NCI-H1048 (cell line): ENCODE data around the gene RAD54L.
"Not testable (repeated sequence)": the region's sequence is repeated elsewhere in the genome, so short reads cannot be mapped to it uniquely, and the experiment has no call there.

Experiments
- DNase-seq: peaks from one replicate; lab custom pipeline; 2025; lab: John Stamatoyannopoulos, UW

RAD54L gene

DNA sequence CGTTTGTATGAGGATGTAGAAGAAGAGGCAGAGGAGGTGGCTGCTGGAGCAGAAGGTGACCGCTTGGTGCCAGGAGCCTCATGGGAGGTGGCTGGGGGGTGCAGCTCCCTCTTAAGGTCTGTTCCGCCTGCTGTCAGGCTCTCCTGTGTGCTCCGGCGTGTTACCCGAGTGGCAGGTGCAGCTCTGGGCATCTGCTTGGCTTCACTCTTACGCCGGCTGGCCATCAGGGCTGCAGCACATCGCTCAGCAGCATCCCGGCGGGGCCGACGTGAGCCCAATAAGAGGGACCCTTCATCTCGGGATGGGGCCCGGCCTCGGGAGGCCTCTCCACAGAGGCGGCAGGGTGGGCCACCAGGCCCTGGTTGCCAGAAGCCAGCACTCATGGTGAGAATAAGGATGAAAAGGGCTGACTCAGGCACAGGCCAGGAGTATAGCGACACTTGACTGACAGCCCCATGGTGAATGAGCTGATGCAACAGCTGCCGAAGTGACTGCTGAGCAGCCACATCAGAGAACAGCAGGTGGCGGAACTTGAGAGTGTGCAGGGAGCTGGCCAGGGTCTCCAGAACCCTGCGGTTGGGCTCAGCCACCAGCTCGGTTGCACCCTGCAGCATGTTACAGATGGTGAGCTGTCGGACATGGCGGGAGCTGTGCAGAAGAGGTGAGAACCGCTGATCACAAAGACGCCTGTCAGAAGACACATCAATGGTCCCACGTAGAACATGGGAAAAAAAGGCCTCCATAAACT is 38.3 kb downstream of the RAD54L start:
- DNase-seq = no peak

DNA sequence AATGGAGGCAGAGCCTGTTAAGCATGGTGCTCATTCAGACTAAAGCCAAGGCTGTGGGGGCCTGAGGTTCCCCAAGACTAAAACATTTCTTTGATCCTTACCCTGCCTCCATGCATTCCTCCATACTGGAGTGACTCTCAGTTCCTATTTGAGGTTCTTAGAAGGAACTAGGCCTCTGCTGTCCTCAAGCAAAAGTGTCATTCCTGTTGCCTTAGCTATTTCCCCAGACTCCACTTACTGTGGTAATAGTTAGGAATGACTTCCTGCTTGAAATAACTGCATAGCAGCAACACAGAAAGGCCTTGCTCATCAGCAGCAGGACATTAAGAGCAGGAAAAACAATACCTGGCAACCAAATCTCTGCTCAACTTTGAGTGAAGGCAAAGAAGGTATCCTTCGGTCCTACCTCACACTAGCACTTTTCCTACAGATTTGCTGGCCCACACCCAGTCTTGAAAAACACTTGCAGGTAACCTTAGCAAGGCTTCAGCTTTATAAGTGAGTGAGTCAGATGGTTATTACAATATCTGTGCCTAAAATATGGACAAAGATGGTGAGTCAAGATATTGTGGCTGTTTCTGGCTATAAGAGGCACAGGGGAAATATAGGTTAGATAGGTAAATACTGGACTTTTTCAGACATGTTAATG is 41.0 kb downstream of the RAD54L start:
- DNase-seq = no peak

DNA sequence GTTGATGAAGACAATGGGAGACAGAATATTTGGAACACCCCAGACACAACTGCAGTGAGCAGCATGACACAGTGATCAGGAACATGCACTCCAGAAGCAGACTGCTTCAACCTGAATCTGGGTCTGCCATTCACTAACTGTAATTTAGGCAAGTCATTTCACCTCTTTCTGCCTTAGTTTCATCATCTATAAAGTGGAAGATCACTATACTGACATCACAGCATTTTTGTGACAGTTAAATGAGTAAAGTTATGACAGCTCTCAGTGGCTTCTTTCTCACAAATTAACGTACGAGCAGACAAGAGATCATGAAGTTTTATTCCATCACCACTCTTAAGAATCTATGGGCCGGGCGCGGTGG is 41.6 kb downstream of the RAD54L start:
- no peak for DNase-seq

DNA sequence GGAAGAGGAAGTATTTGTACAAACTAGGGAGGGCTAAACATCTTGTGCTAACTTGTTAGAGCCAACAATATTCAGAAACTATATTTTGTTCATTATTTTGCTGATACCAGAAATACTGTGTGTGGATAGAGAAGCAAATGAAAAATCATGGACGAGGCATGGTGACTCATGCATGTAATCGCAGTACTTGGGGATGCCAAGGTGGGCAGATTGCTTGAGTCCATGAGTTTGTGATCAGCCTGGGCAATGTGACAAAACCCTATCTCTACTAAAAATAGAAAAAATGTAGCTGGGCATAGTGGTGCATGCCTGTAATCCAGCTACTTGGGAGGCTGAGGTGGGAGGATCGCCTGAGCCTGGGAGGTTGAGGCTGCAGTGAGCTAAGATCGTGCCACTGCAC is 42.4 kb downstream of the RAD54L start:
- DNase-seq = no peak

DNA sequence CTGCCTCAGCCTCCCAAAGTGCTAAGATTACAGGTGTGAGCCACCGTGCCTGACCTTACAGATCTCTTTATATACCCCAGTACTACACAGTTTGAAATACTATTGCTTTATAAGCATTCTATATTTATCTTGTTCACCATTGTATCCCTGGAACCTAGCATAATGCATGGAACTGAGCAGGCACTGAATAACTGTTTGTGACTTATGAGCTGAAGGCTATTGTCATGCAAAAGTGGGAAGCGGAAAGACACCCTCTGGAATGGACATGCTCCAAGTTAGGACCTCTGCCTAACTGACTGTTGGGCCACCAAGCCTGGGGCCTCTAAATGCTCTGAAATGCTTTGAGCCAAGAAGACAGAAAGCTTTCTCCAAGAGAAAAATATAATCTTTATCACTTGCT is 47.7 kb downstream of the RAD54L start:
- no peak for DNase-seq

DNA sequence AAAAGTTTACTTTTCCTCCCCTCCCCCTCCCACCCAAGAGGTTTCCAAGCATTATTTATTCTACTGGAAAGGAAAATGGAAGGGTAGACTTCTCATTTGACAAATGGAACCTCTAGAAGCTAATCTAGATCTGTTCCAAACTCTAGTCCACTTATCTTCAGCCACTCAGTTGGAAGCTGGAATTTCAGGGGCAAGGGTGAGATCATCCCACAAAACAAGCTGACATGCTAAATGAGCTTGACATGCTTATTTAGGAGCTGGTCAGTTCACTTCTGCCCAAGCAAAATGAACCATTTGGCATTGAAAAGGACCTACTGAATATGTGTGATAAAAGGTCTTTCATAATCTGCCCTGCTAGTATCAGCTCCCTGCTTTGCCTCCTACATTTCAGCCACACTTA is 50.8 kb downstream of the RAD54L start:
- DNase-seq = no peak

DNA sequence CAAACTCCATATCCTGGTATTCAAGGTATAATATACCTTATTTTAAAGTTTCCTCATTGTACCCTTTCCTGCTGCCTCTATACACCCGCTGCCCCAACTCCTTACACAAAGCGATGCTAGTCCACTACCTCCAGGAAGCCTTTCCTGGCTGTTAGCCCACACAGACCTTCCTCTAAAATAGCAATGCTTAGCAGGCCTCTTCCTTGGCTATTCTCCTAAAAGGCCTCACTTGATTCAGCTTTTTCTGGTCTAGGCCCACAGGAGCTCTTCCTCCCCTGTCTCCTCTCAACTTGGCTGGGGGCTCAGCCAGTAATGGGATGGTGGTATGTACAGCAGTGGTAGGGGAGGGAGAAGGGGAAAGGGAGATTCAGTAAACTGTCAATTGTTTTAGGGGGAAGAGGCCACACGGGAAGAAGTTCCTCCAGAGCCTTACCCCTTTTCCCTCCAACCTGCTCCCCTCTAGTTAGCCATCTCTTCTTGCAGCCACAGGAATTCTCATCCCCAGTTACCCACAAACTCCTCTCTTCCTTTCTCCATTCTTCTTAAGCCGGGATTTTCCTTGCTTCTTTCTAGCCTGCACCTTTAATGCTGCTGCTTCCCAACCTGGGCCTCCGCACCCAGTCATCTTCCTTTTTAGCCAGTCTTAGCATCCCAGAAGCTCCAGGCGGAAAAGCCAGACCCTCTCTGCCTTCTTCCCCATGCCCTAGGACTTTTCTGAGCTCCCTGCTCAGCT is 53.3 kb downstream of the RAD54L start:
- DNase-seq = no peak

DNA sequence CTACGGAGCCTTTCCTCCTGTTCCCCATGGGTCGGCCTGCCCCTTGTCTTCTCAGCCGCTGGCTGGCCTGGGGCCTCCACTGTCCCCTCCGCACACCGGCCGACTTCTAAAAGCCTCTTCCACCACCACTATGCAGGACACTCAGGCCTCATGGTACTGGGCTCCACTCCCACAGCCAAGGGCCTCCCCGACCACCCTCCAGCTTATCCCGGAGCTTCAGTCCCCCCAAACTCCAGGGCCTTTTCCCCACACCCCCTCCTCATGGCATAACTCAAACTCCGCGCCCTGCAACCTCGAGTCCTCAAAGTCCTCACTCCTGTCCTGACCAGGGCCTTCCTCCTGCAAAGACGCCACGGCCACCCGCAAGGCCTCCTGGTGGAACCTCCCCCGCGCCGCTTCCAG is 53.8 kb downstream of the RAD54L start:
- no peak for DNase-seq

DNA sequence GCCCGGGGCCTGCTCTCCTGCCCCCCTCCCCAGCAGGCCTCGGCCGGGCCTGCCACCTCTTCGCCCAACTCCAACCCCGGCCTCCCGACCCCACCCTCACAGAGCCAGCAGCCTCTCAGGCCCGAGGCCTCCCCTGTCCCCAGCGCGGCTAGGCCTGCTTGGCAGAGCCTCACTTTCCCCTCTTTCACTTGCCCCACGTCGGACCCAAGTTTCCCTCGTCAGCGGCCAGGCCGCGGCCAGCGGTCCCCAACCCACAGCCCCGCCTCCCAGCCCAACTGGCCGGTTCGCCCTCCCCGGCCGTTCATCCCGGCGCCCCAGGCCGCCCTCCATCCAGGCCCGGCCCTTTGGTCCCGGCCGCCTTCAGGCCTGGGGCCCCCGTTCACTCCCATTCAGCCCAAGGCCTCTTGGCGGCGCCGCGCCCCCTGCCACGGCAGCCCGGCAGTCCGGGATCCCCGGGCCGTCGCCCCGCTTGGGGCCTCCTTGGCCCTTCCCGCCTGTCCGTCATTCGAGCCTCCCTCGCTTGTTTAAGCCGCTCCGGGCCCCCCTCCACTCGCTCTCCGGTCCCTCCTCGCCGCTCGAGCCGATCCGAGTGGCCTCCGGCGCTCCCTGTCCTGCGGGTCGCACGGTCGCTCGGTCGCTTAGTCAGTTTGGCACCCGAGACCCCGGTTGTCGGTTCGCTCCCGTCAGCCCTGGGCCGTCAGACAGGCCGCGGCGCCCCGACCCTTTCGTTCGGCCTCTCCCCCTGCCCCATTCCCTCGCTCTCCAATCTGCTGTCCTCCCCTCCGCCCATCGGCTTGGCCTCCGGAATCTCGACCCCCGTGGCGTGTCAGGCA is 54.5 kb downstream of the RAD54L start:
- no peak for DNase-seq

DNA sequence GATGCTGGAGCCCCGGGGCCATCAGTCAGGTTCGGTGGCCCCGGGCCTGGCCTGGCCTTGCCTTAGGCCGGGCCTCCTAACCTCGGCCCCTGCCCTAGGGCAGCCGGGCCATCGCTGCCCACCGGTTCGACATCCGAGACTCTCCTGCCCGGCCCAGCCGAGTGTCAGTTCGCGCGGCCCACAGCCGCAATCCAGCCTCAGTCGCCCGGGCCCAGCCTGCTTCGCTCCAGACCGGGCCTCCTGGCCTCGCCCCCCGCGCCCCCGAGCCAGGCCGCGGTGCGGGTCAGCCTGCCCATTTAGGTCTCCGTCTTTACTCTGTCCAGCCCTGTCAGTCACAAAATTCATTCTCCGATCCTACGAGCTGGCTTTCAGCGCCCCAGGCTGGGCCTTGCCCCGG is 55.1 kb downstream of the RAD54L start:
- DNase-seq = no peak

DNA sequence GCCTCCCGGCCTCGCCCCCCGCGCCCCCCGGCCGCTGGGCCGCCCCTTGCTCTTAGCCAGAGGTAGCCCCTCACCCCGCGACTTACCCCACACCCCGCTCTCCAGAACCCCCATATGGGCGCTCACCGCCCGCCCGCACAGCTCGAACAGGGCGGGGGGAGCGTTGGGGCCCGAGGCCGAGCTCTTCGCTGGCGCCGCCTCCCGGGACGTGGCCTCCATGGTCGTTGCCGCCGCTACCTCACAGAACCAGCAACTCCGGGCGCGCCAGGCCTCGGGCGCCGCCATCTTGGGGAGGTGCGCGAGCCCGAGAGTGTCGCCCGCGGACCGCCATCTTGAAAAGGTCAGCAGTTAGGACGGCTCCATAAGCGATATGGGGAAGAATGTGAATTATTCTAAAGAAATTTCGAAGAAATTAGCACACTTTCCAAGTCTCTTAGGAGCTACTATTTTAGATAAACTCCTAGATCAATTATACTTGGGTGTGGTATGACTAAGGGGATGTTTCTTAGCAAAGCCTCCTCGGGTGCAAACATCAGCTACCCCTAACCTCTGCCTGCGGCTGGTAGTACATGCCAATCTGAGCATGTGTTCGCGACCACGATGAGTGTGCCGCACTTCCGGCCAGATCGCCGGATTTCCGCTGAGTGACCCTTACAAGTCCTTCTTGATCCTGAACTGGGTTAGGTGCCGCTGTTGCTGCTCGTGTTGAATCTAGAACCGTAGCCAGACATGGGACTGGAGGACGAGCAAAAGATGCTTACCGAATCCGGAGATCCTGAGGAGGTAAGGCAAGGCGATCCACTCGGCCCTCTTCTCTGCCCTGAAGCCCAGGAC is 55.7 kb downstream of the RAD54L start, which contains the start of the genes LRRC41 and UQCRH:
Gene LRRC41, minus strand, starts transcription at position 579 of the 834 bp plus-strand sequence. Its CDS starts 294 bp downstream, at position 285.
Gene UQCRH, plus strand, starts transcription at position 661 of the 834 bp plus-strand sequence. Its CDS starts 69 bp downstream, at position 730.
- peak; percentile 84 for DNase-seq

DNA sequence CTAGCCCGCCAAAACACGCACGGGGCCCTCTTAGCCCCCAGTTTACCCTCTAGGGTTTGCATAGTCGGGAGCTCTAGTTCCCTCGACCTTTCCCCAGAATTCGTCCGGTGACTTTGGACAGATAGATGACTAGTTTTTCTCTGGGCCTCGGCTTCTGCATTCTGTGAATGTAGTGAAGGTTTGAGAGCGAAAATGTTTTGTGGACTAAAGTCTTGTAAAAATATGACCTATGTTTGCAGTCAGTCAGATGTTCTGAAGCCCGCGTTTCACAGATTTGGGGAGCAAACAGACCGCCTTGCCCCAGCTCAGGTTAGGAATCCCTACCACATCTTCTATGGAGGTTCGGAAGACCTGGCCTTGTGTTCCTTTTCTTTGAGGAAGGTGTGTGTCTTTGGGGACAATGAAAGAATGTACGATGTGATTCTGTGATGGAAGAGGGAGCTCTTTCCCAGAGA is 56.3 kb downstream of the RAD54L start:
- no peak for DNase-seq

DNA sequence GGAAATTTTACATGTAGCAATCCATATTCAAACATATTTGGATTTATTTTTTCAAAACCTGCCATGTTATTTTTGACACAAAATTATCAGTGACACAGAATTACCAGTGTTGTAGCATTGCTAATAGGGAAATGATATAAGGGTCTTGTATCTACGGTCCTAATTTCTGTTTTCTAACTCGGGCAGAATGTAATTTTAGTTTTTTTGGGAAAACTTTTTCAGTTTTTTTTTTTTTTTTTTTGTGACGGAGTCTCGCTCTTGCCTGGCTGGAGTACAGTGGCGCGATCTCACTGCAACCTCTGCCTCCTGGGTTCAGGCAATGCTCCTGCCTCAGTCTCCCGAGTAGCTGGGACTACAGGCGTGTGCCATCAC is 58.6 kb downstream of the RAD54L start:
- DNase-seq = no peak

DNA sequence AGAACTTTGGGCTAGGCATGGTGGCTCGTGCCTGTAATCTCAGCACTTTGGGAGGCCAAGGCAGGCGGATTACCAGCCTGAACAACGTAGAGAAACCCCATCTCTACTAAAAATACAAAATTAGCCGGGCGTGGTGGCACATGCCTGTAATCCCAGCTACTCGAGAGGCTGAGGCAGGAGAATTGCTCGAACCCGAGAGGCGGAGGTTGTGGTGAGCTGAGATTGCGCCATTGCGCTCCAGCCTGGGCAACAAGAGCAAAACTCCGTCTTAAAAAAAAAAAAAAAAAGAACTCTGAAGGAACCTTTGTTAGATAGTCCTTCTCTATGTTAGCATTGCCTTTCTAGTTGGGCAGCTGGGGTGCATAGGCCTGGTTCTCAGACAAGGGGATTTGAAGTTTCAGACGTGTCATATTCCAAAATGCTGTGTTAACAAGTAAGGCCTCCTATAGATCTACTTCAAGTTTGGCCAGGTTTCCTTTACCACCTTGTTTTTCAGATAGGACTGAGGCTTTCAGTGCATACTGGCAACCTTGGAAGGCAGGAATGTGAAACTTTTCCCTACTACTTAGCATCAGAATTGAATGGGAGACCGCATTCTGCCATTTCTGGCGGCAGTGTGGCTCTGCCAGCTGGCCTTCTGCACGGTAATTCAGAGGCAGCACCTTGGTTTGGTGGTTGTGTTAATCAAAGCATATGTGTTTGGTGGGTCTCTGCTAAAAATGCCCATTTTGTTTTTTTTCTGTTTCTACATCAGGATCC is 62.0 kb downstream of the RAD54L start:
- DNase-seq = no peak

DNA sequence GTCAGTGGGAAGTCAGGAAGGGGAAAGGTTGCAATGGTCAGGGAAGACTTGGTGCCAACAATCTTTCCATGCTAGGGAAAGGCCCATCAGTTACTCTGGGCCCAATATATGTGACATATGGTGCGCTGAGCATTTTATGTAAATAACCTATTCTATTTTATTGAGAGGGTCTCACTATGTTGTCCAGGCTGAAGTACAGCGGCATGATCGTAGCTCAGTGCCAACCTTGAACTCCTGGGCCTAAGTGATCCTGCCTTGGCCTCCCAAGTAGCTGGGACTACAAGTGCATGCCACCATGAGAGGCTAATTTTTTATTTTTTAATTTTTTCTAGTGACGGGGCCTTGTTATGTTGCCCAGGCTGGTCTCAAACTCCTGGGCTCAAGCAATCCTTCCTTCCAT is 62.8 kb downstream of the RAD54L start:
- DNase-seq = no peak

DNA sequence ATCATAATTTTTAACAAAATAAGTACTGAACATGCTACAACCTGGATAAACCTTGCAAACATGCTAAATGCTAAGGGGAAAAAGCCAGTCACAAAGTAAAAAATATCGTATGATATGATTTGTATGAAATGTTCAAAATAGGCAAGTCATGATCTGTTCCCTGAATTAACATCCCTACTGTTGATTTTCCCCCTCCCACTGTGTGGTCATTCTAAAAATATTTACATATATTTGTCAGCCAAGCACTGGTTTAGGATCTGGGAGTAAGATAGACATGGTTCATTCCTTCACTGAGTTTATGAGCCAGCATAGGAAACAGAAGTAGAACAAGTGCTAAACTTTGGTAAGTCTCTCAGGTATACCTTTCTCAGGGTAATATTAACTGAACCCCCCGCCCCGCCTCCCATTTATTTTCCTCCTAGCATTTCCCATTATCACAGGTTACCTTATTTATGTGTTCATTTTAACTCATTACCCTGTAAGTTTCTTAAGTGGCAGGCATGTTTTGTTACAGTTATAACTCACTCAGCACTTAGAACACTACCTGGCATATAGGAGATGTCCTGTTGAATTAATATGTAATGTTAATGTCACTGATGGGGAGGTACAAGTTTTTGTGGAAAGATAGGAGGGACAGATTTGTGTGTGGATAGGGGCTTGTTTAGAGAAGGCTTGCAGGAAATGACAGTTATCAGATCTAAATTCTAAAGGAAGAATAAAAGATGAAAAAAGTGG is 68.3 kb downstream of the RAD54L start:
- DNase-seq = no peak

DNA sequence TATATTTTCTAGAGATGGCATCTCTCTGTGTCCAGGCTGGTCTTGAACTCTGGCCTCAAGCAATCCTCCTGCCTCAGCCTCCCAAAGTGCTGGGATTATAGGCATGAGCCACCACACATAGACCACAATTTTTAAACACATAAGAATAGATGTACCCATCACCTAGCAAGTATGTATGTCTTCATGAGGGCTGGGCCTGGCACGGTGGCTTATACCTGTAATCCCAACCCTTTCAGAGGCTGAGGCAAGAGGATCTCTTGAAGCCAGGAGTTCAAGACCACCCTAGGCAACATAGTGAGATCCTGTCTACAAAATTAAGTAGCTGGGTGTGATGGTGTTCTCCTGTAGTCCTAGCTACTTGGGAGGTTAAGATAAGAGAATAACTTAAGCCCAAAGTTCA is 69.8 kb downstream of the RAD54L start:
- no peak for DNase-seq

DNA sequence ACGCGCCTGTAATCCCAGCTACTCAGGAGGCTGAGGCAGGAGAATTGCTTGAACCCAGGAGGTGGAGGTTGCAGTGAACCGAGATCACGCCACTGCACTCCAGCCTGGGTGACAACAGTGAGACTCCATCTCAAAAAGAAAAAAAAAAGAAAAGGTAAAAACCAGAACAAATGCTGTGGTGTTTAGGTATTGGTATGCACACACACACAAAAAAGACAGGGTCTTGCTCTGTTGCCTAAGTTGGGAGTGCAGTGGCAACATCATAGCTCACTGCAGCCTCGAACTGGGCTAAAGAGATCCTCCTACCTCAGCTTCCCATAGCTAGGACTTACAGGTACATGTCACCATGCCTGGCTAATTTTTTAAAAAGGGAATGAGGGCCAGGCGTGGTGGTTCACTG is 71.7 kb downstream of the RAD54L start:
- not testable (repeated sequence) for DNase-seq
